IPS-NIHi11 (cell line): ENCODE measurements around the gene NAP1L3.

Experiments
- DNase-seq: peaks from one replicate; pipeline ENCODE4 v3.0.0; 2012; ENCODE audit warnings: mixed read lengths, low spot score

The NAP1L3 gene

DNA sequence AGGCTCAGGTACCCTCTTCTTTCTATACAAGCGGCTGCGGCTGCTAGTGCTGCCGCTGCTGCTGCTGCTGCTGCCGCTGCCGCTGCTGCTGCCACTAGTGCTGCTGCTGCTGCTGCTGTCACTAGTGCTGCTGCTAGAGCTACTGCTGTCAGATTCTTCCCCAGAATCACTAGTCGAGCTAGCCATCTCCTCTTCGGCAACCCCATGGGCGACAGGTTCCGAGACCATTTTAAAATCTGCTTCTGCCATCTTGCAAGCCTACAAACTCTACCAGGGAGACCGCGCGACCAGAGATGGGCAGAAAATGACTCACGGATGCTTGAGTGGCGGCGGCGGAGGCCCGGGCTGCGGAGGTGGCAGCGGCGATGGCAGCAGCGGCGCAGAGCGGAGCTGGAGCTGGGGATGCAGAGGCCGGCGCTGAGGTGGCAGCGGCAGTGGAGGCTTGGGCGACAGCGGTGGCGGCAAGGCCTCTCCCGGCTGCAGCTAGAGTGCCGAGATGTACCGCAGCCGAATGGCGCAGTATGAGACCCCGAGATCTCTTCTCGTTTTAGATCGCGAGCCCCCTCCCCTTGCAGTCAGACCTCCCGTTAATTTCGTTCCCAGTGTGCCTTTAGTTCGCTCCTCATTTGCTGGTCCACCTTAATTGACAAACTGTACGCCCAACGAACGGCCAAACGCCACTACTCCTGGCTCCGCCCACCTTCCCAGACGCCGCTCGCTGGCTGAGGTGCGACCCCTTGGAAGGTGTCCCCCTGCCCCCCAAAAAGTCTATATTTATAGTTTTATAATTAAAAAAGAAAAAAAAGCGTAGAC, at the start of gene NAP1L3:
Gene NAP1L3, minus strand, starts transcription at position 523 of the 813 bp plus-strand sequence. Its CDS starts 274 bp downstream, at position 249.
- DNase-seq = peak; percentile 75

- no peak for DNase-seq
These were observed 37.7 kb upstream of the NAP1L3 start for GRCh38 chrX:93711076-93711475.

DNA sequence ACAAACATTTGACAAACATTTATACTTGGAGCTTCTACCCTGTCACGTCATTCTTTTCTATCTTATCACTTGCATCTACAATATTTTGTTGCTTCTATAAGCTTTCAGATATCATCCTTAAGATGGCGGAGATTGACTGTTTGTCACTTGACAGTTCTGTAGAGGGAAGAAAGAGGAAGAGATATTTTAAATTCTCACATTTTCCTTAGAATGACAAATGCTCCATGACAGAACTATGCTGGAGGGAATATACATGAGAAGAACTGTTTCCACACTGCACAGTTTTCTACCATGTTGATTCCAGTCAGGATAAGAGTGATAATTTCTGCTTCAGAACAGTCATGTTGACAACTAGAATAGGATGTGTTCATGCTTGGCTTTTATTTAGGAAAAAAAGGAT, 30.3 kb upstream of the NAP1L3 start:
- DNase-seq = no peak

- DNase-seq = no peak
These were observed 22.6 kb upstream of the NAP1L3 start for GRCh38 chrX:93695981-93696380.

- DNase-seq = peak; percentile 5
These were observed 492 bp upstream of the NAP1L3 start, which contains the start of gene FAM133A for GRCh38 chrX:93673869-93674271. TSS of gene FAM133A (plus strand) at chrX:93674206. CDS start at chrX:93709420, 35,214 bp downstream.

- no peak for DNase-seq
These were observed 12.8 kb downstream of the NAP1L3 start for GRCh38 chrX:93660575-93660974.

DNA sequence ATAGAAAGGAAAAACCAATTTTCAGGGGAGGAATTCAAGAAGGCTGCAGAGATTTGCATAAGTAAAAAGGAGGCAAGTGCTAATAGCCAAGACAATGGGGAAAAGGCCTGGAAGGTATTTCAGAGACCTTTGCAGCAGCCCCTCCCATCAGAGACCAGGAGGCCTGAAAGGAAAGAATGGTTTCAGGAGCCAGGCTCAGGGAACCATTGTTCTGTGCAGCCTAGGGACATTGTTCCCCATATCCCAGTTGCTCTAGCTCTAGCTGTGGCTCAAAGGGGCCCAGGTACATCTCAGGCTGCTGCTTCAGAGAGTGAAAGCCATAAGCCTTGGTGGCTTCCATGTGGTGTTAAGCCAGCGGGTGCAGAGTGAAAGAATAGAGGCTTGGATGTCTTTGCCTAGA, 24.0 kb downstream of the NAP1L3 start:
- DNase-seq = no peak

- peak; percentile 5 for DNase-seq
These were observed 35.8 kb downstream of the NAP1L3 start for GRCh38 chrX:93637591-93637990.
